HepG2 (cell line): ENCODE results near the gene GFRA1. TPM values are rescaled to one million over a fixed set of nuclear protein-coding genes. Genes with fewer than 3 reads are reported as not detected.

Source experiments
- BRD4 ChIP-seq: sonication (generic); formaldehyde crosslinking; IDR thresholded peaks from 2 replicates; pipeline ENCODE4 v1.4.0; 2020; ENCODE audit warnings: missing genetic modification reagents
- CBX2 ChIP-seq, 2 experiments: fragments of 200-600 bp in 1 of 2; sonication (generic); formaldehyde crosslinking in 1 of 2; IDR thresholded peaks; 2 replicates each; pipeline versions ENCODE4 v1.7.0 to v1.8.1; 2018 to 2022; ENCODE audit warnings: low read depth in 2 of 2, low read length in 1 of 2, mild to moderate bottlenecking in 1 of 2, missing genetic modification reagents in 1 of 2
- CREB1 ChIP-seq, 2 experiments: fragments of 450-650 bp in 1 of 2; IDR thresholded peaks; 2 replicates each; pipeline ENCODE4 v1.6.1; 2016 to 2017; ENCODE audit warnings: control low read depth in 1 of 2, mild to moderate bottlenecking in 1 of 2, missing compliant biosample characterization in 1 of 2, missing genetic modification characterization in 1 of 2
- FOXA1 ChIP-seq, 2 experiments: fragments of 450-650 bp in 1 of 2; sonication (generic) in 1 of 2; formaldehyde crosslinking in 1 of 2; IDR thresholded peaks; 2 replicates each; pipeline versions ENCODE4 v1.4.0 to v1.6.1; 2016 to 2020; ENCODE audit warnings: missing genetic modification reagents in 1 of 2
- HNRNPUL1 ChIP-seq: fragments of 200-400 bp; formaldehyde crosslinking; IDR thresholded peaks from 2 replicates; pipeline ENCODE4 v1.6.1; 2017; ENCODE audit warnings: low read depth, mild to moderate bottlenecking, low read length, moderate library complexity
- KMT2B ChIP-seq: IDR thresholded peaks from 2 replicates; pipeline ENCODE4 v1.6.1; 2016; ENCODE audit warnings: missing genetic modification reagents, missing compliant biosample characterization
- LBX2 ChIP-seq: sonication (generic); formaldehyde crosslinking; IDR thresholded peaks from 2 replicates; pipeline ENCODE4 v1.5.0; 2020; ENCODE audit warnings: missing genetic modification reagents, mild to moderate bottlenecking, borderline replicate concordance
- LCORL ChIP-seq, 2 experiments: fragments of 450-650 bp in 1 of 2; sonication (generic) in 1 of 2; formaldehyde crosslinking in 1 of 2; IDR thresholded peaks; 2 replicates each; pipeline versions ENCODE4 v1.5.0 to v1.6.1; 2017 to 2020; ENCODE audit warnings: antibody characterized with exemption in 1 of 2, missing genetic modification reagents in 1 of 2
- MLX ChIP-seq: IDR thresholded peaks from 2 replicates; pipeline ENCODE4 v1.6.1; 2016
- NR2F2 ChIP-seq: IDR thresholded peaks from 2 replicates; pipeline ENCODE4 v1.6.1; 2012; ENCODE audit warnings: low read depth, inconsistent platforms, borderline replicate concordance
- PHF21A ChIP-seq: sonication (generic); formaldehyde crosslinking; IDR thresholded peaks from 2 replicates; pipeline ENCODE4 v1.5.0; 2020; ENCODE audit warnings: mild to moderate bottlenecking, missing genetic modification reagents
- RBFOX2 ChIP-seq: fragments of 200-400 bp; formaldehyde crosslinking; IDR thresholded peaks from 2 replicates; pipeline ENCODE4 v1.6.1; 2017; ENCODE audit warnings: low read depth, mild to moderate bottlenecking, low read length
- TMF1 ChIP-seq: sonication (generic); formaldehyde crosslinking; IDR thresholded peaks from 2 replicates; pipeline ENCODE4 v1.8.1; 2022; ENCODE audit warnings: low read depth, missing genetic modification reagents
- ZBTB7A ChIP-seq: sonication (generic); formaldehyde crosslinking; IDR thresholded peaks from 2 replicates; pipeline ENCODE4 v1.8.0; 2022; ENCODE audit warnings: mild to moderate bottlenecking, missing genetic modification reagents
- ZFP1 ChIP-seq: IDR thresholded peaks from 2 replicates; pipeline ENCODE4 v1.6.1; 2016
- ZNF205 ChIP-seq: IDR thresholded peaks from 2 replicates; pipeline ENCODE4 v1.6.1; 2018; ENCODE audit warnings: missing biosample characterization, missing genetic modification reagents
- ZNF558 ChIP-seq: sonication (generic); formaldehyde crosslinking; IDR thresholded peaks from 2 replicates; pipeline ENCODE4 v1.9.0; 2022; ENCODE audit warnings: mild to moderate bottlenecking, missing genetic modification reagents, borderline replicate concordance
- ZNF703 ChIP-seq: sonication (generic); formaldehyde crosslinking; IDR thresholded peaks from 2 replicates; pipeline ENCODE4 v1.5.1; 2020; ENCODE audit warnings: missing genetic modification reagents, mild to moderate bottlenecking, moderate library complexity, borderline replicate concordance
- ZNF747 ChIP-seq: sonication (generic); formaldehyde crosslinking; IDR thresholded peaks from 2 replicates; pipeline ENCODE4 v1.8.1; 2023; ENCODE audit warnings: missing genetic modification reagents, mild to moderate bottlenecking, borderline replicate concordance
- polyA plus RNA-seq, 8 experiments: library from polyadenylated mRNA; depleted of rRNA in 3 of 8; stranded (reverse) in 7 of 8; unstranded in 1 of 8; fragments of >200 nt; fragmentation: Illumina TruSeq in 4 of 8; extraction: Trizol in 4 of 8; gene quantifications; 2 replicates each; pipeline versions ENCODE4 v1.2.1 to v1.2.3, GENCODE V29; 2011 to 2016; ENCODE audit warnings: low read depth in 4 of 8, missing spikeins in 1 of 8, mixed read lengths in 1 of 8; ENCODE audit not compliant: insufficient read depth in 1 of 8
- total RNA-seq, 5 experiments: library from RNA; depleted of rRNA; stranded (reverse); fragments of >200 nt; fragmentation: Illumina TruSeq; extraction: Trizol; gene quantifications; 2 replicates each; pipeline ENCODE4 v1.2.3, GENCODE V29; 2016; ENCODE audit warnings: low read depth in 1 of 5
- TF ChIP-seq, protein P1 (sequence below): sonication (generic); formaldehyde crosslinking; IDR thresholded peaks from 2 replicates; pipeline ENCODE4 v1.9.0; 2021; ENCODE audit warnings: missing genetic modification reagents, mild to moderate bottlenecking, borderline replicate concordance
- TF ChIP-seq, protein P2 (sequence below): sonication (generic); formaldehyde crosslinking; IDR thresholded peaks from 2 replicates; pipeline ENCODE4 v1.8.0; 2022; ENCODE audit warnings: missing genetic modification reagents, mild to moderate bottlenecking, inconsistent platforms, borderline replicate concordance
- TF ChIP-seq, protein P3 (sequence below): sonication (generic); formaldehyde crosslinking; conservative IDR thresholded peaks from 2 replicates; pipeline ENCODE4 v1.4.0; 2020; ENCODE audit warnings: mild to moderate bottlenecking, missing genetic modification reagents, moderate library complexity

GFRA1 gene
- total and polyA plus RNA-seq, 2 of the 13 experiments (the other 11 are each of a cell fraction or from before 2014, with no cell fraction given): not detected

DNA sequence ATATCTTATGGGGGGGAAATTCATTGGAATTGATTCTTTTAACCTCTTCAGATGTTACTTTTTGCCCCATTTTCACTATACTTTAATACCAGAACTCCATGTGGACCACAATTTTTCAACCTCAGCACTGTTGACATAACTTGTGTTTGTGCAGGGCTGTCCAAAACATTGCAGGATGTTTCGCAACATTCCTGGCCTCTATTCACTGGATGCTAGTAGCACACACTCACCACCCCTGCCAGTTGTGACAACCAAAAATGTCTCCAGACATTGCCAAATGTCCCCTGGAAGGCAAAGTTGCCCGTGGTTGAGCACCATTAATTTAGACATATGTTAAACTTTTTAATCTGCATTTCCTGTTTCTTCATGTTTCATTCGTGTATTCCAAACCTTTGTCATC lies 234.7 kb downstream of the GFRA1 start (continued):
- no peak for TF ChIP-seq LCORL (IDR thresholded peaks at IDR 0.05)
- TF ChIP-seq LCORL (CRISPR knock-in tag; IDR thresholded peaks at IDR 0.05): peak; percentile 78; the same call in 1 of the 2 replicates
- TF ChIP-seq ZFP1 (CRISPR knock-in tag): no peak
- TF ChIP-seq ZNF747 (CRISPR knock-in tag): no peak
- no peak for TF ChIP-seq TMF1 (CRISPR knock-in tag)
- TF ChIP-seq, protein P1, sequence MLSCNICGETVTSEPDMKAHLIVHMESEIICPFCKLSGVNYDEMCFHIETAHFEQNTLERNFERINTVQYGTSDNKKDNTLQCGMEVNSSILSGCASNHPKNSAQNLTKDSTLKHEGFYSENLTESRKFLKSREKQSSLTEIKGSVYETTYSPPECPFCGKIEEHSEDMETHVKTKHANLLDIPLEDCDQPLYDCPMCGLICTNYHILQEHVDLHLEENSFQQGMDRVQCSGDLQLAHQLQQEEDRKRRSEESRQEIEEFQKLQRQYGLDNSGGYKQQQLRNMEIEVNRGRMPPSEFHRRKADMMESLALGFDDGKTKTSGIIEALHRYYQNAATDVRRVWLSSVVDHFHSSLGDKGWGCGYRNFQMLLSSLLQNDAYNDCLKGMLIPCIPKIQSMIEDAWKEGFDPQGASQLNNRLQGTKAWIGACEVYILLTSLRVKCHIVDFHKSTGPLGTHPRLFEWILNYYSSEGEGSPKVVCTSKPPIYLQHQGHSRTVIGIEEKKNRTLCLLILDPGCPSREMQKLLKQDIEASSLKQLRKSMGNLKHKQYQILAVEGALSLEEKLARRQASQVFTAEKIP (CRISPR knock-in tag): no peak
- TF ChIP-seq ZNF703 (CRISPR knock-in tag): no peak
- TF ChIP-seq KMT2B: no peak
- TF ChIP-seq NR2F2: no peak
- no peak for TF ChIP-seq PHF21A
- no peak for TF ChIP-seq ZNF205 (CRISPR knock-in tag)
- TF ChIP-seq HNRNPUL1: no peak
- TF ChIP-seq CREB1 (IDR thresholded peaks at IDR 0.05): no peak
- no peak for TF ChIP-seq CREB1 (CRISPR knock-in tag; IDR thresholded peaks at IDR 0.05)
- TF ChIP-seq, protein P2, sequence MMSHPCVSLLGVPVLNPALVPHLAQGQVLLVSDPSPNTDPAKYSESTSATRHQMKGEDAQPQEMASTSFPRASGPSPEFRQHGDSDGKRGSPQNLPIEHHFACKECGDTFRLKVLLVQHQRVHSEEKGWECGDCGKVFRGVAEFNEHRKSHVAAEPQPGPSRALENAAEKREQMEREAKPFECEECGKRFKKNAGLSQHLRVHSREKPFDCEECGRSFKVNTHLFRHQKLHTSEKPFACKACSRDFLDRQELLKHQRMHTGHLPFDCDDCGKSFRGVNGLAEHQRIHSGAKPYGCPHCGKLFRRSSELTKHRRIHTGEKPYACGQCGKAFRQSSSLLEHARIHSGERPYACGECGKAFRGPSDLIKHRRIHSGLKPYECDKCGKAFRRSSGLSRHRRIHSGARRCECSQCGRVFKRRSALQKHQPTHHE (CRISPR knock-in tag): no peak
- TF ChIP-seq ZNF558: no peak
- no peak for TF ChIP-seq CBX2 (IDR thresholded peaks at IDR 0.05; ENCODE audit: low read depth, low read length)
- TF ChIP-seq CBX2 (CRISPR knock-in tag; IDR thresholded peaks at IDR 0.05; ENCODE audit: low read depth): no peak
- TF ChIP-seq MLX (CRISPR knock-in tag): no peak
- TF ChIP-seq, protein P3, sequence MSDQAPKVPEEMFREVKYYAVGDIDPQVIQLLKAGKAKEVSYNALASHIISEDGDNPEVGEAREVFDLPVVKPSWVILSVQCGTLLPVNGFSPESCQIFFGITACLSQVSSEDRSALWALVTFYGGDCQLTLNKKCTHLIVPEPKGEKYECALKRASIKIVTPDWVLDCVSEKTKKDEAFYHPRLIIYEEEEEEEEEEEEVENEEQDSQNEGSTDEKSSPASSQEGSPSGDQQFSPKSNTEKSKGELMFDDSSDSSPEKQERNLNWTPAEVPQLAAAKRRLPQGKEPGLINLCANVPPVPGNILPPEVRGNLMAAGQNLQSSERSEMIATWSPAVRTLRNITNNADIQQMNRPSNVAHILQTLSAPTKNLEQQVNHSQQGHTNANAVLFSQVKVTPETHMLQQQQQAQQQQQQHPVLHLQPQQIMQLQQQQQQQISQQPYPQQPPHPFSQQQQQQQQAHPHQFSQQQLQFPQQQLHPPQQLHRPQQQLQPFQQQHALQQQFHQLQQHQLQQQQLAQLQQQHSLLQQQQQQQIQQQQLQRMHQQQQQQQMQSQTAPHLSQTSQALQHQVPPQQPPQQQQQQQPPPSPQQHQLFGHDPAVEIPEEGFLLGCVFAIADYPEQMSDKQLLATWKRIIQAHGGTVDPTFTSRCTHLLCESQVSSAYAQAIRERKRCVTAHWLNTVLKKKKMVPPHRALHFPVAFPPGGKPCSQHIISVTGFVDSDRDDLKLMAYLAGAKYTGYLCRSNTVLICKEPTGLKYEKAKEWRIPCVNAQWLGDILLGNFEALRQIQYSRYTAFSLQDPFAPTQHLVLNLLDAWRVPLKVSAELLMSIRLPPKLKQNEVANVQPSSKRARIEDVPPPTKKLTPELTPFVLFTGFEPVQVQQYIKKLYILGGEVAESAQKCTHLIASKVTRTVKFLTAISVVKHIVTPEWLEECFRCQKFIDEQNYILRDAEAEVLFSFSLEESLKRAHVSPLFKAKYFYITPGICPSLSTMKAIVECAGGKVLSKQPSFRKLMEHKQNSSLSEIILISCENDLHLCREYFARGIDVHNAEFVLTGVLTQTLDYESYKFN (CRISPR knock-in tag): 0 out of 2 replicates have a peak, but pooled peaks have one; percentile 19
- no peak for TF ChIP-seq BRD4 (CRISPR knock-in tag)
- no peak for TF ChIP-seq LBX2 (CRISPR knock-in tag)
- no peak for TF ChIP-seq RBFOX2
- no peak for TF ChIP-seq ZBTB7A (CRISPR knock-in tag)
- TF ChIP-seq FOXA1 (IDR thresholded peaks at IDR 0.05): no peak
- TF ChIP-seq FOXA1 (CRISPR knock-in tag; IDR thresholded peaks at IDR 0.05): peak; percentile 77
